IMR-90 (cell line): ENCODE data around the gene MRC2. TPM values are rescaled to one million over a fixed set of nuclear protein-coding genes. Genes with fewer than 3 reads are reported as not detected.
A peak's percentile ranks its signal among the peaks of the same experiment; 100 is the strongest.

Source experiments
- ATAC-seq: fragments of 200-7000 bp; cut with Tn5 transposase; 2 replicates; pipeline ENCODE4 v1.9.1; 2020; ENCODE audit warnings: low read depth, mild to moderate bottlenecking, moderate library complexity
- BruUV-seq: library from RNA; stranded (reverse); fragments of 400-500 nt; replicated peaks from 2 replicates; lab custom pipeline; 2021; lab: Mats Ljungman, UMichigan
- CTCF ChIA-PET: fragments of 300-600 bp; formaldehyde crosslinking; extraction: SDS; loops from one replicate; lab custom pipeline; 2021; ENCODE audit warnings: antibody characterized with exemption; lab: Yijun Ruan, JAX
- POLR2A ChIA-PET: fragments of 300-600 bp; sonication (Branson Sonifier 250); formaldehyde crosslinking; loops from one replicate; lab custom pipeline; 2022; ENCODE audit warnings: antibody characterized with exemption; ENCODE audit not compliant: unreplicated experiment; lab: Charles Lee
- DNase-seq: peaks from one replicate; pipeline ENCODE4 v3.0.0; 2013
- H2AFZ ChIP-seq: replicated peaks from 2 replicates; pipeline ENCODE3; 2013; ENCODE audit warnings: low read length, mild to moderate bottlenecking; ENCODE audit not compliant: poor library complexity
- H2AK5ac ChIP-seq: 2 replicates; pipeline ENCODE4 v1.6.1; 2013; ENCODE audit warnings: low read depth, low read length, inconsistent platforms
- H2AK9ac ChIP-seq: replicated peaks from 2 replicates; pipeline ENCODE3; 2013; ENCODE audit warnings: mild to moderate bottlenecking, low read depth, low read length, moderate library complexity; ENCODE audit not compliant: poor library complexity
- H2BK120ac ChIP-seq: 2 replicates; pipeline ENCODE4 v1.6.1; 2013; ENCODE audit warnings: low read depth, low read length, inconsistent platforms
- H2BK15ac ChIP-seq: 3 replicates; pipeline ENCODE4 v1.6.1; 2013; ENCODE audit warnings: low read depth, low read length, inconsistent platforms
- H2BK20ac ChIP-seq: 2 replicates; pipeline ENCODE4 v1.6.1; 2013; ENCODE audit warnings: low read depth, mild to moderate bottlenecking, inconsistent platforms, low read length, moderate library complexity
- H2BK5ac ChIP-seq: 2 replicates; pipeline ENCODE4 v1.6.1; 2013; ENCODE audit warnings: mild to moderate bottlenecking, low read depth, low read length, inconsistent platforms; ENCODE audit not compliant: poor library complexity, severe bottlenecking
- H3K14ac ChIP-seq: replicated peaks from 2 replicates; pipeline ENCODE4 v1.6.1; 2013; ENCODE audit warnings: low read depth, low read length, inconsistent platforms
- H3K18ac ChIP-seq: 2 replicates; pipeline ENCODE4 v1.6.1; 2013; ENCODE audit warnings: low read depth, low read length, control low read depth
- H3K23ac ChIP-seq: 2 replicates; pipeline ENCODE4 v1.6.1; 2013; ENCODE audit warnings: low read depth, low read length, inconsistent platforms
- H3K27ac ChIP-seq: 2 replicates; pipeline ENCODE4 v1.5.1; 2013; ENCODE audit warnings: mild to moderate bottlenecking, control low read depth, low read length; ENCODE audit not compliant: insufficient read depth
- H3K27me3 ChIP-seq: 2 replicates; pipeline ENCODE4 v1.6.1; 2013; ENCODE audit warnings: low read length; ENCODE audit not compliant: control insufficient read depth, insufficient read depth
- H3K36me3 ChIP-seq: 2 replicates; pipeline ENCODE4 v1.6.1; 2013; ENCODE audit warnings: low read length, mixed read lengths; ENCODE audit not compliant: control insufficient read depth, insufficient read depth
- H3K4ac ChIP-seq: 2 replicates; pipeline ENCODE4 v1.6.1; 2013; ENCODE audit warnings: low read depth, low read length, inconsistent platforms
- H3K4me1 ChIP-seq: 2 replicates; pipeline ENCODE4 v1.6.1; 2013; ENCODE audit warnings: low read length, mixed read lengths; ENCODE audit not compliant: control insufficient read depth, insufficient read depth
- H3K4me2 ChIP-seq: 2 replicates; pipeline ENCODE4 v1.6.1; 2013; ENCODE audit warnings: low read depth, mild to moderate bottlenecking, control low read depth, low read length, moderate library complexity
- H3K4me3 ChIP-seq: 2 replicates; pipeline ENCODE4 v1.5.1; 2013; ENCODE audit warnings: low read depth, mild to moderate bottlenecking, control low read depth, low read length, moderate library complexity; ENCODE audit not compliant: insufficient read depth
- H3K56ac ChIP-seq: 2 replicates; pipeline ENCODE4 v1.6.1; 2013; ENCODE audit warnings: low read length, inconsistent platforms; ENCODE audit not compliant: insufficient read depth; ENCODE audit errors: extremely low read depth
- H3K79me1 ChIP-seq, 2 experiments: 2 replicates each; pipeline ENCODE4 v1.6.1; 2013; ENCODE audit warnings: low read length in 2 of 2, inconsistent platforms in 1 of 2, low read depth in 1 of 2
- H3K9ac ChIP-seq: 2 replicates; pipeline ENCODE4 v1.6.1; 2013; ENCODE audit warnings: low read depth, low read length, control low read depth
- H3K9me1 ChIP-seq: 2 replicates; pipeline ENCODE4 v1.6.1; 2013; ENCODE audit warnings: low read length, inconsistent platforms; ENCODE audit not compliant: insufficient read depth
- H3K9me3 ChIP-seq: 2 replicates; pipeline ENCODE4 v1.6.1; 2013; ENCODE audit warnings: low read length; ENCODE audit not compliant: control insufficient read depth, insufficient read depth
- H4K20me1 ChIP-seq: 2 replicates; pipeline ENCODE4 v1.6.1; 2013; ENCODE audit warnings: low read length, inconsistent platforms; ENCODE audit not compliant: insufficient read depth
- H4K5ac ChIP-seq: 2 replicates; pipeline ENCODE4 v1.6.1; 2013; ENCODE audit warnings: mild to moderate bottlenecking, low read depth, low read length, control low read depth
- H4K8ac ChIP-seq, 2 experiments: 2 replicates each; pipeline ENCODE4 v1.6.1; 2013; ENCODE audit warnings: low read depth in 2 of 2, low read length in 2 of 2, control low read depth in 1 of 2, inconsistent platforms in 1 of 2
- H4K91ac ChIP-seq: 2 replicates; pipeline ENCODE4 v1.6.1; 2013; ENCODE audit warnings: low read depth, low read length, inconsistent platforms; ENCODE audit not compliant: insufficient read depth
- BHLHE40 ChIP-seq: fragments of 150-350 bp; IDR thresholded peaks from 2 replicates; pipeline ENCODE4 v1.6.1; 2016; ENCODE audit warnings: mild to moderate bottlenecking, low read depth, low read length
- MAFK ChIP-seq: IDR thresholded peaks from 2 replicates; pipeline ENCODE4 v1.6.1; 2012; ENCODE audit warnings: low read depth, low read length, improper control_type of control experiment
- MAZ ChIP-seq: IDR thresholded peaks from 2 replicates; pipeline ENCODE4 v1.6.1; 2012; ENCODE audit warnings: low read depth, mild to moderate bottlenecking, low read length, improper control_type of control experiment, moderate library complexity, borderline replicate concordance
- NFE2L2 ChIP-seq: fragments of 150-350 bp; IDR thresholded peaks from 2 replicates; pipeline ENCODE4 v1.6.1; 2016; ENCODE audit warnings: low read depth, mild to moderate bottlenecking, low read length
- WGBS, 2 experiments: methylation state at CpG; one replicate each; pipeline versions ENCODE4 v1.1.5 to v1.1.7; 2013; ENCODE audit warnings: missing lambda C conversion rate in 2 of 2; ENCODE audit not compliant: insufficient read length in 1 of 2; ENCODE audit errors: extremely low coverage in 2 of 2; 5-methylcytosine and 5-hydroxymethylcytosine counted together
- dilution Hi-C: fragments of 300-500 bp; cut with HindIII; formaldehyde crosslinking; loops from one replicate; pipeline ENCODE4 v1.14.3; 2018; ENCODE audit warnings: low sequenced_read_pairs; ENCODE audit not compliant: unreplicated experiment
- in situ Hi-C: fragments of 300-500 bp; cut with MboI; formaldehyde crosslinking; loops from 3 replicates; pipeline ENCODE4 v1.14.3; 2019; ENCODE audit warnings: low sequenced_read_pairs, inconsistent platforms, mixed read lengths
- intact Hi-C: fragments of 100-400 bp; cut with micrococcal nuclease; formaldehyde crosslinking; loops from 2 replicates; pipeline ENCODE4 v1.10.0; 2022
- polyA plus RNA-seq, 3 experiments: library from polyadenylated mRNA; depleted of rRNA; stranded (reverse); fragments of >200 nt; gene quantifications; 2 replicates each; pipeline ENCODE4 v1.2.3, GENCODE V29; 2012; ENCODE audit warnings: low replicate concordance in 1 of 3
- total RNA-seq: library from RNA; depleted of rRNA; stranded (reverse); fragments of >200 nt; gene quantifications from 2 replicates; pipeline ENCODE4 v1.2.3, GENCODE V29; 2012

MRC2 gene
- total and polyA plus RNA-seq, 2 of the 4 experiments (the other 2 are of a cell fraction) = 39.3 to 137 TPM

- ChIA-PET CTCF (interaction anchor here (1.3 kb wide), 1 partner anchor 14 kb away, joined by 3 read pairs; no protein-coding TSS in a partner anchor), POLR2A (interaction anchor here (0.6 kb wide), 1 partner anchor 9 kb away, joined by 7 read pairs; no protein-coding TSS in a partner anchor)
- Histone ChIP-seq H3K23ac (no peak overlapping the region), H4K5ac (no peak overlapping the region), H2AK9ac (no peak overlapping the region), H3K4me1 (0 out of 2 replicates have a peak, but pooled peaks cover 2% of the 10 kb centered on the region), H3K36me3 (no peaks in the 10 kb centered on the region), H2BK20ac (no peak overlapping the region), H2BK5ac (no peak overlapping the region), H3K4me3 (no peak overlapping the region), H3K18ac (no peak overlapping the region), H2AK5ac (no peak overlapping the region), H3K9me1 (no peaks in the 10 kb centered on the region), H3K27me3 (0 out of 2 replicates have a peak, but pooled peaks cover 1% of the 10 kb centered on the region), H3K4me2 (no peak overlapping the region), H3K9ac (no peak overlapping the region), H3K9me3 (no peaks in the 10 kb centered on the region), H4K8ac (no peak overlapping the region), H3K4ac (no peak overlapping the region), H3K27ac (no peak overlapping the region), H2AFZ (no peak overlapping the region), H3K14ac (no peak overlapping the region), H2BK15ac (0 out of 3 replicates have a peak overlapping the region, but pooled peaks have one; percentile 51), H3K79me1 (no peaks in the 10 kb centered on the region), H2BK120ac (no peak overlapping the region), H4K20me1 (no peaks in the 10 kb centered on the region), H3K56ac (no peak overlapping the region), H4K91ac (no peak overlapping the region)
- intact Hi-C loops (no loop called here), dilution Hi-C loops (no loop called here), in situ Hi-C loops (no loop called here)
- DNase-seq = no peak
- TF ChIP-seq MAZ (no peak), MAFK (no peak), BHLHE40 (no peak), NFE2L2 (no peak)
- no peak for ATAC-seq
- 80% methylated on average over 5 of the region's 7 CpGs; no CpG with 5 or more reads in 1 of the 2 experiments for WGBS, 2 experiments
- BruUV-seq = no TSS peak
Observed at GRCh38 chr17:62735044-62735651, 107.7 kb downstream of the MRC2 start.
